Body of pancreas (tissue), 4 donors: ENCODE results near the gene PER3.

Source experiments
- POLR2A ChIP-seq, 3 donors: fragments of 450-650 bp; IDR thresholded peaks; one replicate each; pipeline ENCODE4 v1.6.1; 2016; ENCODE audit warnings: antibody characterized with exemption in 3 of 3, mild to moderate bottlenecking in 2 of 3
- TF ChIP-seq, protein P1 (sequence below), 7 experiments: fragments of 450-650 bp in 4 of 7; fragments of 200-600 bp in 3 of 7; sonication (generic) in 3 of 7; IDR thresholded peaks; one replicate each; pipeline ENCODE4 v1.5.1; 2016 to 2019; ENCODE audit warnings: antibody characterized with exemption in 7 of 7

DNA sequence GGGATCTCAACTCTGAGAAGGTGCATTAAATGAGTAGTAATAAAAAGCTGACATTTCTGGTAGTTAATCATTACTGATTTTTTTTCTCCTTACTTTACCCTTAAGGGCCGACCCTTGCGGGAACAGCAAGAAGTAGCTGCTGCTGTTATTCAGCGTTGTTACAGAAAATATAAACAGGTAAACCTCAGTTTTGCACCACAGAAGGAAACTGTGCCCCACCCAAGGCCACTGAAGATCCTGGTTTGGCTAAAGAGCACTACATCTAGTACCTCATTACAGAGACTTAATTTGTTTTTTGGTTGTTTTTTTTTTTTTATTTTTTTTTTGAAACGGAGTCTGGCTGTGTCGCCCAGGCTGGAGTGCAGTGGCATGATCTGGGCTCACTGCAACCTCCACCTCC is 36.5 kb upstream of the PER3 start:
- TF ChIP-seq, protein P1, sequence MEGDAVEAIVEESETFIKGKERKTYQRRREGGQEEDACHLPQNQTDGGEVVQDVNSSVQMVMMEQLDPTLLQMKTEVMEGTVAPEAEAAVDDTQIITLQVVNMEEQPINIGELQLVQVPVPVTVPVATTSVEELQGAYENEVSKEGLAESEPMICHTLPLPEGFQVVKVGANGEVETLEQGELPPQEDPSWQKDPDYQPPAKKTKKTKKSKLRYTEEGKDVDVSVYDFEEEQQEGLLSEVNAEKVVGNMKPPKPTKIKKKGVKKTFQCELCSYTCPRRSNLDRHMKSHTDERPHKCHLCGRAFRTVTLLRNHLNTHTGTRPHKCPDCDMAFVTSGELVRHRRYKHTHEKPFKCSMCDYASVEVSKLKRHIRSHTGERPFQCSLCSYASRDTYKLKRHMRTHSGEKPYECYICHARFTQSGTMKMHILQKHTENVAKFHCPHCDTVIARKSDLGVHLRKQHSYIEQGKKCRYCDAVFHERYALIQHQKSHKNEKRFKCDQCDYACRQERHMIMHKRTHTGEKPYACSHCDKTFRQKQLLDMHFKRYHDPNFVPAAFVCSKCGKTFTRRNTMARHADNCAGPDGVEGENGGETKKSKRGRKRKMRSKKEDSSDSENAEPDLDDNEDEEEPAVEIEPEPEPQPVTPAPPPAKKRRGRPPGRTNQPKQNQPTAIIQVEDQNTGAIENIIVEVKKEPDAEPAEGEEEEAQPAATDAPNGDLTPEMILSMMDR (IDR thresholded peaks at IDR 0.05) = no peak
- no peak for TF ChIP-seq POLR2A (IDR thresholded peaks at IDR 0.05)
